GM18858 (cell line): Measurements from ENCODE around the gene TUBAL3.

Source experiments
- ATAC-seq: cut with Tn5 transposase; IDR thresholded peaks from one replicate; pipeline ENCODE4 v1.9.1; 2021; ENCODE audit not compliant: unreplicated experiment

Gene TUBAL3

DNA sequence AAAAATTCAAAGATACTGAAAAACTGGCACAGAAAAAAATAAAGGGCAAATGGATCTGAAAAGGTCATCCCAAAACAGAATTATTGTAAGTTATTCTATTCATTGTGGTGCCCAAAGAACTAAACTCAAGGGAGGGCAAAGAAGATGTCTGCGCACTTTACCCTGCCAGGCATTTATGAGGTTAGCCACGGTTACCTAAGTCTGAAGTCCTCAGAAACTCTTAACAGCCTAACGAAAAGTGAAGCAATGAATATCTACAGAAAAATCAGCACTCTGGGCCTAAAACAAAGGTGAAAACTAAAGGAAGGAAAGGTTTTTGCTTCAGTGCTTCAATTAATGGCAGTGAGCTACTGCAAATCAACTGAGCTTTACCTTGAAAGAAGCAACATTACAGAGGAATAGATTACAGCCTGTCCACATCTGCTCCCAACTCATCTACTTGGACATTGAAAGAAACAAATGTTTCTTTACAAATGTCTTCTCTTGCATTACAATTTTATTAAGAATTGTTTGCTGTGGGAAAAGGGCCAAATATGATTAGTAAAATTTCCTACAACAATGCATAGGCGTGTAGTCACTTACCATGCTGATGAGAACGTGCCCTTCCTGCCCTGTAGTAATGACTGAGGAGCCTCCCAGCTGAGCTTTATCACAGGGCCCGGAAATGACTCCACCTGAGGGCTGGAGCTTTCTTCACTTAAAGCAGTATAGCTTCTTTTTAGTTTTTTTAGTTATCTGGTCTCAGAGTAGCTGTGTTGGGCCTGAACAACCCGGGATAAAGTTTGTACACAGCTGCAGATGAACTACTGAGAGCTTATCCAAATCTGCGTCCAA lies at the start of gene TUBAL3:
TUBAL3 (minus strand) TSS at position 621 of the 834 bp plus-strand sequence; CDS start at position 585, 36 bp downstream.
- no peak for ATAC-seq

DNA sequence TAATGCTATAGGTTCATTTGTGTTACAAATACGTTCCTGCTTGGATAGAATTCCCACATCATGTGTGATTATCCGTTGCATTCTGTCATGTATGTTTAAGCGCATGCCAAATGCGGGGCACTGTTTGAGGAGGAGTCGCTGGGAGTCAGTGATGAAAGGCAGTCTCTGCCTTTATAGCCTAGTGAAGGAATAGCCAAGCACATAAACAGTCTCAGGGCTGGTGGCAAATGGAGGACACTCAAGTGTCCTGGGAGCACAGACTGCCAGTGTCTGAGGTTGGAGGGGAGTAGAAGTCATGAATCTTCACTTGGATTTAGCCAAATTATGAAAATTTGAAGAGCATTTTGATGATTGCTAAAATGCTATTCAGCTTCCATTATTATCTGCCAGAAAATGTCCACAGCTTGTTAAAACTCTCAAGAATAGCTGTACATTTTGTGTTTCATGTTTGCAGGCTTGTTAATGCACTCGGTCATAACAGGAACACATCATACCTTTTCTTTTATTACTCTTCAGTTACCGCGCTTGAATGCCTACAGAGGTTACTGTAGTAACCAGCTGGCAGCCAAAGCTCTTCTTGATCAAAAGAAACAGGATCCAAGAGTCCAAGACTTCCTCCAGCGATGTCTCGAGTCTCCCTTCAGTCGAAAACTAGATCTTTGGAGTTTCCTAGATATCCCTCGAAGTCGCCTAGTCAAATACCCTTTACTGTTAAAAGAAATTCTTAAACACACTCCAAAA lies 49.3 kb upstream of the TUBAL3 start:
- no peak for ATAC-seq

DNA sequence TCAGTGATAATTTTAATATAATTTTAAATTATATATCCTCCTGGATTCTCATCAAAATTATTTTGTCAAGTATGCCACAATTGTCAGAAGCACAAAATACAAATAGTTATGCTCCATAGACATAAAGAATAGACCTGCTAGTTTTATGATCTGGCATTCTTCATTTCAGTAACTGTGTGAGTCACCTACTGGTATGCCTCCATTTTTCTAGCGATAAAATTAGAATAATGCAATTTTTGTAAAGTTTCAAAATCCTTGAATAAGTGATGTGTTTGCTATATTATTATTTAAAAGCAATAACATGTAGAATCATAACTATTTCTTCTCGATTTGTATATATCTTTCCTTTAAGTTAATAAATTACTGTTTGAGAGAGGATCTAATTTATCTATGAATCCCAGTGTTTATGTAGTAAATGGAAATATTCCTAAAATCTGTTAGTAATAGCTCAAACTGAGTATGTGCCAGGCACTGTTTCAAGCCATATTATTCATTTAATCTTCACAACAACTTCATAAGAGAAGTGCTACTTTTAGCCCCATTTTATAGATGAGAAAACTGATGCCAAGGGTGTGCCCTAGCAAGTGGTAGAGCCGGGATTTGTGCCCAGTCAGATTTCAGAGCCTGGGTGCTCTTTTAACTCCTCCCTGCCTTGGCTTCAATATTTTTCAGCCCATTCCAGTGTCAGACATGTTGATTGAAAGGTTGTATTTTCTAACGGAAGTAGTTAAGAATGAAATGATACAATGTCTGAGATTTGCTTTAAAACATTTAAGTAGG lies 46.2 kb upstream of the TUBAL3 start:
- no peak for ATAC-seq

- no peak for ATAC-seq
These were observed 45.2 kb upstream of the TUBAL3 start for GRCh38 chr10:5449823-5450222.

GRCh38 chr10:5449227-5449626 lies 44.6 kb upstream of the TUBAL3 start:
- no peak for ATAC-seq

GRCh38 chr10:5448333-5449001 lies 43.8 kb upstream of the TUBAL3 start:
- ATAC-seq, result no peak

DNA sequence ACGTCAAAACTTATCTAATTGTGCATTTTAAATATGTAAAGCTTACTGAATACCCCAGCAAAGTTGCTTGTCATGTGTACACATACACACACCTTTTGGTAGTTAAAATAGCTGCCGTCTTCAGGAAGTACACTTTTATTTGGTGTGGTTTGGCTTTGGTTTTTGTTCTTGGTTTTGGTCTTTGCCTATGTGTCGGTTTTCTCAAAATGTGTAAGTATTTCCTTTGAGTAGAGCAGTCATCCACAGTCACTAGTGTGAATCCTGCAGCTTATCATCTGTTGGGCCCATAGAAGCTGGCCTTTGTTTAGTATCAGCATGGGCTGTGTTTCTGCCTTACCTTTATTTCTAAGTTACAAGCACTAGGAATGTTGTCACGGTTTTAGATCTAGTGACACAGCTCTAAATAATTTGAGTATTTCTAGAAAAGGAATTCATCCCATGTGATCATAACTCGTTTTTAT lies 43.0 kb upstream of the TUBAL3 start:
- peak; percentile 56 for ATAC-seq

DNA sequence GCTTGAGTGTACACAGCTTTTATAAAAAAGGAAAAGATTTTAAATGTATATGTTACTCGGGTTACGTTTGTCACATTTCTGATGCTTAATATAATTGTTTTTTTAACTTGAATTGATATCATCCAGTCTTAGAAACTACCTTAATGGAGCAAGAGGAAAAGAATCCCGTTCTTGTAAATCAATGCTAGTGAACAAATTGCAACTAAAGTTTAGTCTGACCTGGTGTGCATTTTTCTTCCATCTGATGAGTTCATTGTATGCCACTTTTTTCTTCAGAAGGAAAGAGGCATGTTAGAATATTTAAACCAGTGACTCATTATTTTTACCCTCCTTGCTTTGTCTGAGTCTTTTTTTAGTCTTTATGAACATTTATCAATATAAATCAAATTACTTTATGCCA lies 42.4 kb upstream of the TUBAL3 start:
- ATAC-seq, result no peak

- no peak for ATAC-seq
These were observed 41.8 kb upstream of the TUBAL3 start for GRCh38 chr10:5446390-5446926.

DNA sequence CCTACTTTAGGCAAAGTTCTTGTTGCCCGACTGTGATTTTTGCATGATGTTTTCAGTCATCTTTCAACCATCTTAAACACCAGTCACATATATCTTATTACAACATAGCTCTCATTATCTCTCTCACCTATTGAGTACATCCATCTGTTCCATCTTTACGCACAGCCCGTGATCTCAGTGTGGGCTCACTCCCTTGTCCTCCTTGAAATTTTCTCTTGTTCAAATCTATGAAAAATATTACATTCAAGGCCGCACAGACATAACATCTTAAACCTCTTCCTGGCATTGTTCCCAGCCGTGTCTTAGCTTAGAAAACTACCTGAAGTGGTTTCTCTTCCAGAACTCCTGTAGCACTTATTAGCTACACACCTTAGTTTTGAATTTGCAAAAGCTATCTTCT lies 40.4 kb upstream of the TUBAL3 start:
- no peak for ATAC-seq

DNA sequence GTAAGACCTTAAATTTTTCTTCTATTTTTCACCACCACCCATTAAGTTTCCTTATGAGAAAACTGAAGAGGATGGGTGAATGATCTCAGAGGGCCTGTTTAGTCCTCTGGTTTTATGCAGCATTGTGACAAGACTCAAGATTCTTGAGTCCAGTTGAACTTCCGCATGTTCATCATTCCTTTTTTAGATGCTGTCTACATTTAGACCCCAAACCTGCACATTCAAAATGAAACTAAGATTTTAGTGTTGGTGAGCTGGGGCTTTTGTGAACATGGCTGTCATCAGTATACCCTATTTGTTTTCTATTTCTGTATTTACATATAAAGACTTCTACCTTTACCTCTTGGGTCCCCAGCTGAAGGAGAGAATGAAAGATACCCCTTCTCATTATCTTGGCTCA lies 38.8 kb upstream of the TUBAL3 start:
- peak; percentile 78 for ATAC-seq

DNA sequence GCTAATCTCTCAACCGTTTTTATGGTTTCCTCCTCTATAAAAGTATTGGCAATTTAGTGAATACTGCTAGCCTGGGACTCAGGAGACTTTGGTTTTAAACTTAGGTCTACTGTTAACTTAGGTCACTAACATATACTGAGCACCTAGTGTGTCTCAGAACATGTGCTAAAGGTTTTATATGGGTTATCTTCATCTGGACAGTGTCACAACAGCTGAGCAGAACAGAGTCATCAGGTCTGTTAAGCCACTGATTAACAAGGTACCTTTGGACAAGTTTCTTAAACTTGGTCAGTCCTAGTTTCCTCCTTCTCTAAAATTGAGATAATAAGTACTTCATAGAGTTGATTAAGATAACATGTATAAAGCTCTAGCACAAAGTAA lies 38.4 kb upstream of the TUBAL3 start:
- peak; percentile 21 for ATAC-seq

DNA sequence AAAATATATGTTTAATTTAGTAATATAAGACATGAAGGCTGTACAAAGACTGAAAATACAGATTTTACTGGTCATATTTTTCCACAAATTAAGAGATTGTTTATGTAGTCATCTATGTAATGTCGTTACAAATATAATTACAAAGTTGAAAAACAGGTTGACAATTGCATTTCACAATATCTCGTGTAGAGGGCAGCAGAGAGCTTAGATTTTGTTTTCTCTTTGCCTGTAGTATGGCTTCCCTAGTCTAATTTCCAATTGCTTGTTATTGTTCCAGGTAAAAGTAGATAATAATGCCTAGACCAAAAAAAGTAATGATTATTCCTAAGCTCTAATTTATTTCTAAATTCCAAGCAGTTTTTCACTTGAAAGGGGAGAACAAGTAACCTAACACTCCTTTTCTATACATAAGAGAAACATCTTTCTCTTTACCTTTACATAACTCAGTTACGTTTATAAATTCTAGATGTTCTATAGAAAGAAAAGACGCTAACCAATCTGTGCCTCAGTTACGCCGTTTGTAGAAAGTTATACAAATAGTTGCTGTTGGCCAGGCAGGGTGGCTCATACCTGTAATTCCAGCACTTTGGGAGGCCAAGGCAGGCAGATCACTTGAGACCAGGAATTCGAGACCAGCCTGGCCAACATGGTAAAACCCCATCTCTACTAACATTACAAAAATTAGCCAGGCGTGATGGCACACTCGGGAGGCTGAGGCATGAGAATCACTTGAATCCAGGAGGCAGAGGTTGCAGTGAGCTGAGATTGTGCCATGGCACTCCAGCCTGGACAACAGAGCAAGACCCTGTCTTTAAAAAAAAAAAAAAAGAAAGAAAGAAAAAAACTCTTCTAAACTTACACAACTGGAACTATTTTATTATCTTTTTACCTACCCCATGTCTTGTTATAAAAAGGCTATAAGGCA lies 37.7 kb upstream of the TUBAL3 start:
- ATAC-seq, result no peak

- ATAC-seq, result no peak
These were observed 36.5 kb upstream of the TUBAL3 start for GRCh38 chr10:5441106-5441505.

GRCh38 chr10:5440206-5440605 lies 35.6 kb upstream of the TUBAL3 start:
- no peak for ATAC-seq

DNA sequence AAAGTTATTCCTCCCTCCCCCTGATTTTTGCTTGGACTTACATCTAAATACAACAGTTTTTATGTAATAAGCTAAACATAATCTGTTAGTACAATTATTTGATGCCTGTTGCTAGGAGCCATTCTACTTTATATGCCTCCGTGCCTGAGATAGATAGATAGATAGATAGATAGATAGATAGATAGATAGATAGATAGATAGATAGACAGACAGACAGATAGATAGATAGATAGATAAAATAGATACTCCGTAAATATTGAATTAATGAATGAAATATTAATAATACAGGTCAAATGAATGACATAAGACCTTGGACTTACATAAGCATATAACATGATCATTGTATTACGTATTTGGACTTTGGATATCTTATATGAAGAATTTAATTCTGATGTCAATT lies 30.7 kb upstream of the TUBAL3 start:
- no peak for ATAC-seq

DNA sequence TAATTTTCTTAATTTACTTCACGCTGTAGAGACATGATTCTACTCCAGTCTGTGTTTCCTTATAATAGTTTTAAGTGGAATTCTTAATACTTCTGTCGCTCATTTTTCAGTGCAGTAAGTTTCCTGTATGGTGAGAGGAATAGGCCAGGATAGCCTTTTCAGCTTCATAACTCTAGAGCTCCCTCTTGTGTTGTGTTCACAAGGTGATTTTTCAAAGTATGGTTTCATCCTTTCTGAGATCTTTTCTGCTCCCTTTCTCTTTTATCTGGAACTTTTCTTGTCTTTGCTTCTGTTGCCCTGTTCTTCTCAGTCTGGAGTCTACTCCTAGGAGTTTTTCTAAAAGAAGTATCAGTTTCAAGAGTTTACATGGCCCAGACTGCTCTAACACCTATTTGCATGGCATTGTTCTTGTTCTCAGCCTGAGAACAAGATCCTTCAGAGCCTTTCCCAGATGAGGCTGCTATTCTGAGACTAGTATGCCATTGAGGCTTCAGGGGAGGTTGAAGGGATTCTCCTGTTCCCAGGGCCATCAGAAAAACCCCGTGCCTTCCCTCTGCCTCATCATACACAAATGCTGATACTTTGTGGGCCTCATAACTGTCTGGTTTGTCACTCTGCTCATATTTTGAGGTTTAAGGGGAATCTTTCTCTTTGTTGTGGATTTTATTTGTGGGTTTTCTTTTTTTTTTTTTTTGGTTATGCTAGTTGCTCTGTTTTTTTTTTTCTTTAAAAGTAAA lies 29.6 kb upstream of the TUBAL3 start:
- no peak for ATAC-seq

GRCh38 chr10:5433182-5433581 lies 28.6 kb upstream of the TUBAL3 start:
- ATAC-seq, result no peak

- no peak for ATAC-seq
These were observed 23.5 kb upstream of the TUBAL3 start for GRCh38 chr10:5428133-5428532.
